AG04450 (cell line): Measurements from ENCODE around the gene MAP6D1. TPM values are rescaled to one million over a fixed set of nuclear protein-coding genes. Genes with fewer than 3 reads are reported as not detected.
"Not testable (repeated sequence)": the region's sequence is repeated elsewhere in the genome, so short reads cannot be mapped to it uniquely, and the experiment has no call there.

Experiments used
- CTCF ChIA-PET: fragments of 300-600, 350-600 bp; formaldehyde crosslinking; extraction: SDS; loops from one replicate; lab custom pipeline; 2022; ENCODE audit warnings: antibody characterized with exemption, inconsistent platforms; lab: Charles Lee
- POLR2A ChIA-PET: fragments of 350-600 bp; formaldehyde crosslinking; extraction: SDS; loops from one replicate; lab custom pipeline; 2021; ENCODE audit warnings: antibody characterized with exemption, inconsistent platforms; lab: Yijun Ruan, JAX
- DNase-seq: peaks from one replicate; pipeline ENCODE4 v3.0.0-alpha.2; 2011; ENCODE audit warnings: low read depth, low spot score
- H3K27ac ChIP-seq: one replicate; pipeline ENCODE4 v1.5.1; 2012; ENCODE audit warnings: low read depth, low read length, control low read depth
- H3K27me3 ChIP-seq: one replicate; pipeline ENCODE4 v1.6.0; 2012; ENCODE audit warnings: low read length; ENCODE audit not compliant: control insufficient read depth, insufficient read depth
- H3K4me3 ChIP-seq: 2 replicates; pipeline ENCODE4 v1.5.1; 2011; ENCODE audit warnings: mild to moderate bottlenecking, low read depth, low read length, control low read depth
- H3K9me3 ChIP-seq: 2 replicates; pipeline ENCODE4 v1.5.1; 2012; ENCODE audit warnings: low read length; ENCODE audit not compliant: control insufficient read depth, insufficient read depth
- CTCF ChIP-seq: IDR thresholded peaks from 2 replicates; pipeline ENCODE4 v1.5.1; 2011; ENCODE audit warnings: low read depth, low read length, control low read depth, inconsistent platforms
- polyA plus RNA-seq: library from polyadenylated mRNA; depleted of rRNA; stranded (reverse); fragments of >200 nt; gene quantifications from 2 replicates; pipeline ENCODE4 v1.2.3, GENCODE V29; 2011

MAP6D1 gene
- polyA plus RNA-seq, 1 experiment, result 6.1 TPM

GRCh38 chr3:183782576-183783276 is 42.7 kb downstream of the MAP6D1 start:
- CTCF ChIA-PET, result interaction anchor here (1.1 kb wide), 1 partner anchor 16 kb away, joined by 6 read pairs; no protein-coding TSS in a partner anchor
- H3K27me3 ChIP-seq, result no peaks in the 10 kb centered on the region
- no peak for DNase-seq
- no peak for TF ChIP-seq CTCF
- H3K9me3 ChIP-seq, result no peaks in the 10 kb centered on the region
- POLR2A ChIA-PET, result no interaction called here
- H3K27ac ChIP-seq, result no peak overlapping the region
- H3K4me3 ChIP-seq, result no peak overlapping the region

DNA sequence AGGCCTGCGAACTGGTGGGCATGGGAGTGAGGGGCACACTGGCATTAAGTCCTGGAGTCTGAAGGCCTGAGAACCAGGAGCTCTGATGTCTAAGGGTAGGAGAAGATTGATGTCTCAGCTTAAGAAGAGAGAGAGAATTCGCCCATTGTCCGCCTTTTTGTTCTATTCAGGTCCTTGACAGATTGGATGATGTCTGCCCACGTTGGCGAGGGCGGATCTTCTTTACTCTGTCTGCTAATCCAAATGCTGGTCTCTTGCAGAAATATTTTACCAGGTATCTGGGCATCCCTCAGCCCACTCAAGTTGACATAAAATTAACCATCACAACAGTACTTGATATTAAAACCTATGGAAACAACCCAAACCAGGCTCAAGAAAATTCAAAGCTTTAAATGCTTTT is 44.1 kb downstream of the MAP6D1 start:
- Histone ChIP-seq H3K27me3 (no peaks in the 10 kb centered on the region), H3K9me3 (no peaks in the 10 kb centered on the region), H3K4me3 (no peak overlapping the region), H3K27ac (peak overlapping the region; percentile 31)
- DNase-seq, result no peak
- no peak for TF ChIP-seq CTCF
- ChIA-PET CTCF (interaction anchor here (1.2 to 1.7 kb wide), 3 partner anchors 9 to 312 kb away, joined by 3 to 5 read pairs (median 3); no protein-coding TSS in a partner anchor), POLR2A (interaction anchor here (0.7 kb wide), 1 partner anchor 17 kb away, joined by 3 read pairs; no protein-coding TSS in a partner anchor)

DNA sequence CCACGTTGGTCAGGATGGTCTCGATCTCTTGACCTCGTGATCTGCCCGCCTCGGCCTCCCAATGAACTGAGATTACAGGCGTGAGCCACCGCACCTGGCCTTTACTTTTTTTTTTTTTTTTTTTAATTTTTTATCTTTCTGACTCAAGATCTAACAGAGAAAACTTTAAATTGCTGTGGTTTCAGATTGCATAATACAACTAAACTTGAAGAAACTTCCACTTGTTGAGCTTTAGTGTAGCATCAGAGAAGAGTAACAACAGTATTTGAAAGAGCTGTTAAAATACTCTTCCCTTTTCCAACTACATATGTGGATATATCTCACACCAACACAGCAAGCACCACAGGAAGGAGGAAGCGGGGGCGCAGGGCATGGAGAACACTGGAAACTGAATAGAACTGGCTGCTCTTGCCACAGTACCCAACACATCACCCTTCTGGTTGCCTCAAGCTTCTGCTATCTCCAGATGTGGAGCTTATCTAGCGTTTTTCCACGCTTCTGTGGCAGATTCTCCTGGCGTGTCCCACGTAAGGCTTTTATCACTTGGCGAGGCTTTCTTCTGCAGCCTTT is 45.4 kb downstream of the MAP6D1 start:
- DNase-seq, result no peak
- no peak overlapping the region for H3K4me3 ChIP-seq
- TF ChIP-seq CTCF, result no peak
- no peaks in the 10 kb centered on the region for H3K27me3 ChIP-seq
- H3K9me3 ChIP-seq, result no peaks in the 10 kb centered on the region
- H3K27ac ChIP-seq, result no peak overlapping the region
- POLR2A ChIA-PET, result interaction anchor here (0.7 kb wide), 2 partner anchors 22 to 54 kb away, joined by 4 to 5 read pairs; no protein-coding TSS in a partner anchor
- CTCF ChIA-PET, result no interaction called here

DNA sequence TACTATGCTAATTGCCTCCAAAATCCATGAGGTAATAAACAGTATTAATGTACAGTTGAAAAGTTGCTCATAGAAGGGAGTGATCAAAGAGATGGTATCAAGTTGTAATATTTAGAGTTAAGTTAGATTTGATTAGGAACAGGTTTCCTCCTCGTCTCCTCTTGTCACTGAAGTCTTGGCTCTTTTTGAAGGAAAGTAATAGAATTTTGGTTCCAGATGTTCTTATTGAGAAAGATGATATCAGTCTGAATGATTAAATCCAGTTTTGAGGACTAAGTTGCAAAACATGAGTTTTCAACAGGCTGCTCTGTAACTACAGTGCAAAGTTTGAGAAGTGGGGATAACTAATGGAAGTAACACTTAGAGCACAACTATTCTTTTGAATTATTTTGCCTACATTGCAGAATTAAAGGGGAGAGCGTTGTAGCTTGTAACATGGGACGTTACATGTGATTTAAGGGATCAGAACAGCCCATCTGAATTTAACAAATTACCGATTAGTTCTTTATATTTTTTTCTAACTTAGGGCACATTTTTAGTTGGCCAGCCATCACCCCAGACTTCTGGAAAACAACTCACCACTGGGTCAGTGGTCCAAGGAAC is 48.3 kb downstream of the MAP6D1 start:
- DNase-seq, result no peak
- CTCF ChIA-PET, result no interaction called here

DNA sequence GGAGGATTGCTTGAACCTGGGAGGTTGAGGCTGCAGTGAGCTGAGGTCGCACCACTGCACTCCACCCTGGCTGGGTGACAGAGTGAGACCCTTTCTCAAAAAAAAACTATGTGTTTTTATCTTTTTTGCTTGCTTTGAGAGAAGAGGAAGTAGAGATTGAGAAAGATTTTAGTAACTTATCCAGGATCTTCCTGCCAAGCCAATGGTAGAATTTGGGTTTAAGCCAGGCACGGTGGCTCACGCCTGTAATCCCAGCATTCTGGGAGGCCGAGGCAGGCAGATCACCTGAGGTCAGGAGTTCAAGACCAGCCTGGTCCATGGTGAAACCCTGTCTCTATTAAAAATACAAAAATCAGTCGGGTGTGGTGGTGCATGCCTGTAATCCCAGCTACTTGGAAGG is 48.9 kb downstream of the MAP6D1 start:
- H3K27ac ChIP-seq, DNase-seq, H3K9me3 ChIP-seq, H3K27me3 ChIP-seq, POLR2A ChIA-PET, H3K4me3 ChIP-seq: not testable (repeated sequence)
- CTCF ChIA-PET, result interaction anchor here (0.7 to 1.0 kb wide), 2 partner anchors 9 to 595 kb away, joined by 3 read pairs; no protein-coding TSS in a partner anchor

More for the DNA sequence above, 48.3 kb downstream of the MAP6D1 start:
- POLR2A ChIA-PET, result no interaction called here
- Histone ChIP-seq H3K4me3 (no peak overlapping the region), H3K9me3 (peaks cover 5% of the 10 kb centered on the region; the same call in 1 of the 2 replicates), H3K27me3 (no peaks in the 10 kb centered on the region), H3K27ac (no peak overlapping the region)
- TF ChIP-seq CTCF, result no peak
